ENCODE data around the gene ACTN3. TPM values are rescaled to one million over a fixed set of nuclear protein-coding genes. Genes with fewer than 3 reads are reported as not detected.

Gene ACTN3
- total RNA-seq, 2 donors from 2014 or later: not detected

GRCh38 chr11:66562907-66563583, 16.3 kb downstream of the ACTN3 start:
- no peaks in the 10 kb centered on the region for H3K27me3 ChIP-seq
- intact Hi-C loops (cut with DNase I): no loop called here
- ATAC-seq (no peak), DNase-seq (no peak)
- H3K9me3 ChIP-seq: no peaks in the 10 kb centered on the region
- TF ChIP-seq, protein P1, sequence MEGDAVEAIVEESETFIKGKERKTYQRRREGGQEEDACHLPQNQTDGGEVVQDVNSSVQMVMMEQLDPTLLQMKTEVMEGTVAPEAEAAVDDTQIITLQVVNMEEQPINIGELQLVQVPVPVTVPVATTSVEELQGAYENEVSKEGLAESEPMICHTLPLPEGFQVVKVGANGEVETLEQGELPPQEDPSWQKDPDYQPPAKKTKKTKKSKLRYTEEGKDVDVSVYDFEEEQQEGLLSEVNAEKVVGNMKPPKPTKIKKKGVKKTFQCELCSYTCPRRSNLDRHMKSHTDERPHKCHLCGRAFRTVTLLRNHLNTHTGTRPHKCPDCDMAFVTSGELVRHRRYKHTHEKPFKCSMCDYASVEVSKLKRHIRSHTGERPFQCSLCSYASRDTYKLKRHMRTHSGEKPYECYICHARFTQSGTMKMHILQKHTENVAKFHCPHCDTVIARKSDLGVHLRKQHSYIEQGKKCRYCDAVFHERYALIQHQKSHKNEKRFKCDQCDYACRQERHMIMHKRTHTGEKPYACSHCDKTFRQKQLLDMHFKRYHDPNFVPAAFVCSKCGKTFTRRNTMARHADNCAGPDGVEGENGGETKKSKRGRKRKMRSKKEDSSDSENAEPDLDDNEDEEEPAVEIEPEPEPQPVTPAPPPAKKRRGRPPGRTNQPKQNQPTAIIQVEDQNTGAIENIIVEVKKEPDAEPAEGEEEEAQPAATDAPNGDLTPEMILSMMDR (IDR thresholded peaks at IDR 0.05): no peak
- TF ChIP-seq POLR2A (IDR thresholded peaks at IDR 0.05): no peak
- 80 to 85% methylated on average over 9 to 20 of the region's 20 CpGs for WGBS, 2 donors
- H3K36me3 ChIP-seq (replicated peaks in 1 of 2; ENCODE audit: insufficient read depth in 1 of 2, low read depth in 2 of 2): no peaks in the 10 kb centered on the region
- peaks cover 15% of the 10 kb centered on the region for H3K4me1 ChIP-seq
- no peak overlapping the region for H3K27ac ChIP-seq
- no peak overlapping the region for H3K4me3 ChIP-seq

GRCh38 chr11:66563832-66564231, 17.1 kb downstream of the ACTN3 start:
- H3K4me1 ChIP-seq: peaks cover 21% of the 10 kb centered on the region
- no peak overlapping the region for H3K27ac ChIP-seq
- H3K4me3 ChIP-seq: no peak overlapping the region
- WGBS, 2 donors: 88 to 100% methylated on average over 2 to 10 of the region's 10 CpGs
- ATAC-seq (no peak), DNase-seq (no peak)
- TF ChIP-seq POLR2A (IDR thresholded peaks at IDR 0.05): no peak
- TF ChIP-seq, protein P1 (IDR thresholded peaks at IDR 0.05): no peak
- no peaks in the 10 kb centered on the region for H3K27me3 ChIP-seq
- H3K9me3 ChIP-seq: no peaks in the 10 kb centered on the region
- intact Hi-C loops (cut with DNase I): no loop called here
- H3K36me3 ChIP-seq (replicated peaks in 1 of 2; ENCODE audit: insufficient read depth in 1 of 2, low read depth in 2 of 2): no peaks in the 10 kb centered on the region

DNA sequence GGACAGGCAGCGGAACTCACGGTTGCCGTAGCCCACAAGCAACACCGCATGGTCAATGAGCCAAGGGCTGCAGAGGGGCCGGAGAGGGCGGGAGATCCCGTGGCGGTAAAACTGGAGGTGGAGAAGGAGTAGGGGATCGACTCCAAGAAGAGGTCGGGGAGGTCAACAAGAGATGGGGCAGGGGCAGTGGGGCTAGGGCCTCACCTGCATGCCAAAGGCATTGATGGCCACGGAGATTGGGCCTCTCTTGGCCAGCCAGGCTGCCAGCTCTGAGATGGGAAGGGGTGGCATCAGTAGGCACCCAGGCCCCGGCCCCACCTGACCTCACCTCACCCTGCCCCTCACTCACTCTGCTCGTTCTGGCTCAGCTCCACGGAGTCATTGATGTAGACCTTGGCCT, 17.8 kb downstream of the ACTN3 start:
- H3K9me3 ChIP-seq: no peaks in the 10 kb centered on the region
- no peaks in the 10 kb centered on the region for H3K36me3 ChIP-seq (replicated peaks in 1 of 2; ENCODE audit: insufficient read depth in 1 of 2, low read depth in 2 of 2)
- 78 to 96% methylated on average over 7 to 11 of the region's 14 CpGs for WGBS, 2 donors
- peaks cover 15% of the 10 kb centered on the region for H3K4me1 ChIP-seq
- ATAC-seq (no peak), DNase-seq (no peak)
- H3K27ac ChIP-seq: no peak overlapping the region
- no peak overlapping the region for H3K4me3 ChIP-seq
- intact Hi-C loops (cut with DNase I): no loop called here
- TF ChIP-seq, protein P1 (IDR thresholded peaks at IDR 0.05): no peak
- TF ChIP-seq POLR2A (IDR thresholded peaks at IDR 0.05): no peak
- no peaks in the 10 kb centered on the region for H3K27me3 ChIP-seq

GRCh38 chr11:66564984-66565383, 18.3 kb downstream of the ACTN3 start:
- intact Hi-C loops (cut with DNase I): no loop called here
- no peaks in the 10 kb centered on the region for H3K36me3 ChIP-seq (replicated peaks in 1 of 2; ENCODE audit: insufficient read depth in 1 of 2, low read depth in 2 of 2)
- H3K9me3 ChIP-seq: no peaks in the 10 kb centered on the region
- H3K4me1 ChIP-seq: peaks cover 15% of the 10 kb centered on the region
- no peak overlapping the region for H3K27ac ChIP-seq
- 87 to 98% methylated on average over 5 of the region's 5 CpGs for WGBS, 2 donors
- no peaks in the 10 kb centered on the region for H3K27me3 ChIP-seq
- H3K4me3 ChIP-seq: no peak overlapping the region
- DNase-seq (no peak), ATAC-seq (no peak)
- no peak for TF ChIP-seq POLR2A (IDR thresholded peaks at IDR 0.05)
- TF ChIP-seq, protein P1 (IDR thresholded peaks at IDR 0.05): no peak

DNA sequence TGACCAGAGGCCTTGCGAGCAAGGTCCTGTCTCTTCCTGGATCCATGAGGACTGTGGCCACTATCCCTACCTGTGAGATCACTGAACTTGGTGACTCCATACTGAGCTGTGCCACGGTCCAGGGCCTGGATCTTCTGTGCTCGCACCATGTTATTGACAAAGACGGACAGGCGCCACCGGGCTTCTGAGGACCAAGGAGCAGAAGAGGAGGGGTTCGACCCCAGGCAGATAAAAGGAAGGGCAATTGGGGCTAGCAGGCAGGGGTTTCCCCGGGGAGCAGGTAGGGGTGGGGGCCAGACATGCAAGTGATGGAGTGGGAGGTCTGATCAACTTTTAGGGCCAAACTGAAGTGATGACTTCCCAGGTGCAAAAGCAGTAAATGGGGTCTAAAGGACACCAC, 19.5 kb downstream of the ACTN3 start:
- no peaks in the 10 kb centered on the region for H3K36me3 ChIP-seq (replicated peaks in 1 of 2; ENCODE audit: insufficient read depth in 1 of 2, low read depth in 2 of 2)
- H3K27me3 ChIP-seq: no peaks in the 10 kb centered on the region
- H3K9me3 ChIP-seq: no peaks in the 10 kb centered on the region
- WGBS, 2 donors: 92 to 95% methylated on average over 7 to 8 of the region's 8 CpGs
- H3K4me1 ChIP-seq: peaks cover 15% of the 10 kb centered on the region
- DNase-seq (no peak), ATAC-seq (no peak)
- intact Hi-C loops (cut with DNase I): no loop called here
- TF ChIP-seq, protein P1 (IDR thresholded peaks at IDR 0.05): no peak
- TF ChIP-seq POLR2A (IDR thresholded peaks at IDR 0.05): no peak
- no peak overlapping the region for H3K4me3 ChIP-seq
- no peak overlapping the region for H3K27ac ChIP-seq

Measured in body of pancreas (tissue), 4 donors.